ENCODE data around the gene DOCK2.

DNA sequence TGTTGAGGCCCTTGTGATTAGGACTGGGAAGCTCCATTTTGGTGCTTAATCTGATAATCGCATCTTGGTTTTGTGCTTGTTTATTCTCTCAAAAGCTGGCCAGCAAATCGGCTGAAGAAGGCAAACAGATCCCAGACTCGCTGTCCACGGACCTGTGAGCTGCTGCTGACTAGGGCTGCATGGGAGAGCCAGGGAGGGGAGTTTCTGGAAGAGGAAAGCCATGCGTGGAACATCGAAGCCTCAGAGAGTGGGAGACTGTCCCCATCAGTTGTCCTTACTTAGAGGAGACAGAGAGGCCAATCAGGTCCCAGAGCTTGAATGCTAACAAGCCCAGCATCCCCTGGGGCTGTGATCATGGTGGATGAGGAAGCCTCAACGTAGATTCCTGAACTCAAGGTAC is 445.6 kb downstream of the DOCK2 start:
- no peak for TF ChIP-seq EZH2 (IDR thresholded peaks at IDR 0.05; ENCODE audit: borderline replicate concordance, insufficient read depth, low read depth, low read length, poor library complexity, severe bottlenecking)
- TF ChIP-seq, protein P1, sequence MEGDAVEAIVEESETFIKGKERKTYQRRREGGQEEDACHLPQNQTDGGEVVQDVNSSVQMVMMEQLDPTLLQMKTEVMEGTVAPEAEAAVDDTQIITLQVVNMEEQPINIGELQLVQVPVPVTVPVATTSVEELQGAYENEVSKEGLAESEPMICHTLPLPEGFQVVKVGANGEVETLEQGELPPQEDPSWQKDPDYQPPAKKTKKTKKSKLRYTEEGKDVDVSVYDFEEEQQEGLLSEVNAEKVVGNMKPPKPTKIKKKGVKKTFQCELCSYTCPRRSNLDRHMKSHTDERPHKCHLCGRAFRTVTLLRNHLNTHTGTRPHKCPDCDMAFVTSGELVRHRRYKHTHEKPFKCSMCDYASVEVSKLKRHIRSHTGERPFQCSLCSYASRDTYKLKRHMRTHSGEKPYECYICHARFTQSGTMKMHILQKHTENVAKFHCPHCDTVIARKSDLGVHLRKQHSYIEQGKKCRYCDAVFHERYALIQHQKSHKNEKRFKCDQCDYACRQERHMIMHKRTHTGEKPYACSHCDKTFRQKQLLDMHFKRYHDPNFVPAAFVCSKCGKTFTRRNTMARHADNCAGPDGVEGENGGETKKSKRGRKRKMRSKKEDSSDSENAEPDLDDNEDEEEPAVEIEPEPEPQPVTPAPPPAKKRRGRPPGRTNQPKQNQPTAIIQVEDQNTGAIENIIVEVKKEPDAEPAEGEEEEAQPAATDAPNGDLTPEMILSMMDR (IDR thresholded peaks at IDR 0.05) = no peak
